SU-DHL-6 (cell line): ENCODE data around the gene PDAP1.
"Not testable (repeated sequence)": the region's sequence is repeated elsewhere in the genome, so short reads cannot be mapped to it uniquely, and the experiment has no call there.

Experiments used
- H2AFZ ChIP-seq: fragments of 200-600 bp; sonication (generic); 2 replicates; pipeline ENCODE4 v1.6.1; 2014; ENCODE audit warnings: low read depth, mild to moderate bottlenecking, moderate library complexity, mixed read lengths, antibody characterized with exemption, low read length; ENCODE audit not compliant: severe bottlenecking
- H3F3A ChIP-seq: fragments of 200-600 bp; shearing (Covaris generic); 2 replicates; pipeline ENCODE4 v1.6.0; 2016; ENCODE audit warnings: antibody characterized with exemption, mild to moderate bottlenecking; ENCODE audit not compliant: insufficient read depth
- H3K27ac ChIP-seq: fragments of 200-600 bp; sonication (generic); 2 replicates; pipeline ENCODE4 v1.5.1; 2016; ENCODE audit warnings: low read depth, mild to moderate bottlenecking, low read length, moderate library complexity, mixed read lengths
- H3K27me3 ChIP-seq: fragments of 200-600 bp; sonication (generic), shearing (Covaris generic); 2 replicates; pipeline ENCODE4 v1.6.0; 2014; ENCODE audit warnings: mild to moderate bottlenecking, low read length
- H3K36me3 ChIP-seq: fragments of 200-600 bp; sonication (generic); 2 replicates; pipeline ENCODE4 v1.6.1; 2014; ENCODE audit warnings: mild to moderate bottlenecking, low read length, mixed read lengths
- H3K4me2 ChIP-seq: fragments of 300-600, 200-600 bp; shearing (Covaris generic), sonication (generic); 2 replicates; pipeline ENCODE4 v1.6.0; 2014; ENCODE audit warnings: low read length, low read depth, mild to moderate bottlenecking; ENCODE audit not compliant: poor library complexity, severe bottlenecking
- H3K4me3 ChIP-seq: fragments of 200-600 bp; sonication (generic); 2 replicates; pipeline ENCODE4 v1.5.1; 2014; ENCODE audit warnings: antibody characterized with exemption, low read length, mild to moderate bottlenecking, mixed read lengths; ENCODE audit not compliant: insufficient read depth, poor library complexity, severe bottlenecking
- H3K79me2 ChIP-seq: fragments of 200-600 bp; sonication (generic); 2 replicates; pipeline ENCODE4 v1.6.1; 2014; ENCODE audit warnings: mild to moderate bottlenecking, low read length, moderate library complexity; ENCODE audit not compliant: insufficient read depth
- H3K9ac ChIP-seq: fragments of 200-600 bp; sonication (generic); 2 replicates; pipeline ENCODE4 v1.7.0; 2014; ENCODE audit warnings: mild to moderate bottlenecking, low read length
- H3K9me2 ChIP-seq: fragments of 200-600 bp; sonication (generic); replicated peaks from 2 replicates; pipeline ENCODE4 v1.6.1; 2014; ENCODE audit warnings: low read length; ENCODE audit not compliant: insufficient read depth
- H3K9me3 ChIP-seq: fragments of 200-600 bp; sonication (generic); 2 replicates; pipeline ENCODE4 v1.6.1; 2014; ENCODE audit warnings: low read length, mixed read lengths; ENCODE audit not compliant: insufficient read depth
- H4K20me1 ChIP-seq: fragments of 200-600 bp; sonication (generic); 2 replicates; pipeline ENCODE4 v1.6.1; 2014; ENCODE audit warnings: low read depth, mild to moderate bottlenecking, antibody characterized with exemption, low read length, moderate library complexity, mixed read lengths
- EZH2phosphoT487 ChIP-seq: fragments of 200-600 bp; sonication (generic), shearing (Covaris generic); conservative IDR thresholded peaks from 2 replicates; pipeline ENCODE4 v1.6.1; 2018; ENCODE audit warnings: mild to moderate bottlenecking, antibody characterized with exemption, low read length, moderate library complexity, mixed read lengths
- TF ChIP-seq, protein P1 (sequence below): fragments of 200-600 bp; sonication (generic); IDR thresholded peaks from one replicate; pipeline ENCODE4 v1.5.1; 2017; ENCODE audit warnings: antibody characterized with exemption, mild to moderate bottlenecking, low read length, moderate library complexity; ENCODE audit not compliant: insufficient read depth, poor library complexity, severe bottlenecking

The PDAP1 gene

DNA sequence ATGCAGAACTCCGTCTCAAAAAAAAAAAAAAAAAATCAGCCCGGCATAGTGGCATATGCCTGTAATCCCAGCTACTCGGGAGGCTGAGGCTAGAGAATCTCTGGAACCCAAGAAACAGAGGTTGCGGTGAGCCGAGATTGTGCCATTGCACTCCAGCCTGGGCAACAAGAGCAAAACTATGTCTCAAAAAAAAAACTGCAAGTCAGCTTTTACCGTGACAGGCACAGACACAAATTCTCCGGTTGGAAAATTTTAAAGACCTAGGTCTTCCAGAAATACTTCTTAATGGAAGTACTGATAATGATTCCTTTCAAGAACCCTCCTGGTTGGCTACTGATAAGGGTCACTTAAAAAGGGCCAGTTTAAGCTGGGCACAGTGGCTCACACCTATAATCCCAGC is 53.3 kb downstream of the PDAP1 start:
- Histone ChIP-seq H3K9ac (no peak overlapping the region), H3K4me2 (no peak overlapping the region), H3K79me2 (no peaks in the 10 kb centered on the region), H3K27ac (no peak overlapping the region), H3K4me3 (no peak overlapping the region), H3K9me2 (no peaks in the 10 kb centered on the region), H3K9me3 (no peaks in the 10 kb centered on the region), H3K36me3 (peaks cover 14% of the 10 kb centered on the region; the same call in 1 of the 2 replicates), H3K27me3 (no peaks in the 10 kb centered on the region), H4K20me1 (no peaks in the 10 kb centered on the region), H2AFZ (no peak overlapping the region), H3F3A (no peaks in the 10 kb centered on the region)
- TF ChIP-seq, protein P1, sequence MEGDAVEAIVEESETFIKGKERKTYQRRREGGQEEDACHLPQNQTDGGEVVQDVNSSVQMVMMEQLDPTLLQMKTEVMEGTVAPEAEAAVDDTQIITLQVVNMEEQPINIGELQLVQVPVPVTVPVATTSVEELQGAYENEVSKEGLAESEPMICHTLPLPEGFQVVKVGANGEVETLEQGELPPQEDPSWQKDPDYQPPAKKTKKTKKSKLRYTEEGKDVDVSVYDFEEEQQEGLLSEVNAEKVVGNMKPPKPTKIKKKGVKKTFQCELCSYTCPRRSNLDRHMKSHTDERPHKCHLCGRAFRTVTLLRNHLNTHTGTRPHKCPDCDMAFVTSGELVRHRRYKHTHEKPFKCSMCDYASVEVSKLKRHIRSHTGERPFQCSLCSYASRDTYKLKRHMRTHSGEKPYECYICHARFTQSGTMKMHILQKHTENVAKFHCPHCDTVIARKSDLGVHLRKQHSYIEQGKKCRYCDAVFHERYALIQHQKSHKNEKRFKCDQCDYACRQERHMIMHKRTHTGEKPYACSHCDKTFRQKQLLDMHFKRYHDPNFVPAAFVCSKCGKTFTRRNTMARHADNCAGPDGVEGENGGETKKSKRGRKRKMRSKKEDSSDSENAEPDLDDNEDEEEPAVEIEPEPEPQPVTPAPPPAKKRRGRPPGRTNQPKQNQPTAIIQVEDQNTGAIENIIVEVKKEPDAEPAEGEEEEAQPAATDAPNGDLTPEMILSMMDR, result no peak
- TF ChIP-seq EZH2phosphoT487, result no peak

DNA sequence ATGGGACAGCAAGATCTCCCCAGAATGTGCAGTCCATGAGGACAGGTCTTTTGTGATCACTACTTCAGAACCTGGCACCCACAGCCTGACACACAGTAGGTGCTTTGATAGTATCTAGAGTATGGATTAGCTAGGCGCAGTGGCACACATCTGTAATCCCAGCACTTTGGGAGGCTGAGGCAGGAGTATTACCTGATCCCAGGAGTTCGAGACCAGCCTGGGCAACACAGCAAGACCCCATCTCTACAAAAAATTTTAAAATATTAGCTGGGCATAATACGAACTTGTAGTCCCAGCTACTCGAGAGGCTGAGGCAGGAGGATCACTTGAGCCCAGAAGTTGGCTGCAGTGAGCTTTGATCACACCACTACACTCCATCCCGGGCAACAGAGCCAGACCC is 56.1 kb downstream of the PDAP1 start:
- Histone ChIP-seq H3K27me3 (no peaks in the 10 kb centered on the region), H3K9ac (no peak overlapping the region), H4K20me1 (no peaks in the 10 kb centered on the region), H3K4me2 (no peak overlapping the region), H3K36me3 (peaks cover 20% of the 10 kb centered on the region; the same call in 1 of the 2 replicates), H3K27ac (no peak overlapping the region), H3K9me3 (no peaks in the 10 kb centered on the region), H3K4me3 (no peak overlapping the region), H3K79me2 (no peaks in the 10 kb centered on the region), H2AFZ (no peak overlapping the region), H3K9me2 (no peaks in the 10 kb centered on the region), H3F3A (no peaks in the 10 kb centered on the region)
- TF ChIP-seq, protein P1, result no peak
- TF ChIP-seq EZH2phosphoT487, result no peak

DNA sequence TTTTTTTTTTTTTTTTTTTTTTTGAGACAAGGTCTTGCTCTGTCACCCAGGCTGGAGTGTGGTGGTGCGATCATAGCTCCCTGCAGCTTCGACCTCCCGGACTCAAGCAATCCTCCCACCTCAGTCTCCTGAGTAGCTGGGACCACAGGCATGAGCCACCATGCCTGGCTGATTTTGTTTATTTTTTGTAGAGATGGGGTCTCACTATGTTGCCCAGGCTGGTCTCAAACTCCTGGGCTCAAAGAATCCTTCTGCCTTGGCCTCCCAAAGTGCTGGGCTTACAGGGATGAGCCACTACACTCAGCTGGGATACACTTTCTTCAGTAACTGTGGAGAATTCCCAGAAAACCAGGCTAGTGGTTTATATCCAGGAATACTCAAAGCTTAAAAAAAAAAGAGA is 57.8 kb downstream of the PDAP1 start:
- not testable (repeated sequence) for H3F3A ChIP-seq, H3K9ac ChIP-seq, H3K79me2 ChIP-seq, H3K27me3 ChIP-seq, H4K20me1 ChIP-seq, H3K9me2 ChIP-seq, H3K27ac ChIP-seq, H2AFZ ChIP-seq, H3K4me3 ChIP-seq, H3K4me2 ChIP-seq, H3K9me3 ChIP-seq
- peaks cover 26% of the 10 kb centered on the region for H3K36me3 ChIP-seq
